H1 (cell line): ENCODE results near the gene ITPKA. TPM values are rescaled to one million over a fixed set of nuclear protein-coding genes. Genes with fewer than 3 reads are reported as not detected.

Experiments
- CREB1 ChIP-seq: IDR thresholded peaks from 2 replicates; pipeline ENCODE4 v1.6.1; 2012; ENCODE audit warnings: inconsistent platforms
- RAD21 ChIP-seq, 2 experiments: IDR thresholded peaks in 1 of 2; conservative IDR thresholded peaks in 1 of 2; 2 replicates each; pipeline ENCODE4 v1.6.1; 2011; ENCODE audit warnings: low read depth in 2 of 2, low read length in 2 of 2, improper control_type of control experiment in 1 of 2, inconsistent platforms in 1 of 2, mild to moderate bottlenecking in 1 of 2, moderate library complexity in 1 of 2
- TBP ChIP-seq: IDR thresholded peaks from 2 replicates; pipeline ENCODE4 v1.6.1; 2011; ENCODE audit warnings: low read depth, low read length, improper control_type of control experiment
- polyA plus RNA-seq, 7 experiments: library from polyadenylated mRNA; depleted of rRNA in 3 of 7; stranded (reverse) in 5 of 7; unstranded in 2 of 7; fragments of >200 nt in 5 of 7; fragments of 200-250 nt in 2 of 7; gene quantifications; 1 replicate in 5 of 7; 2 replicates in 1 of 7; 4 replicates in 1 of 7; pipeline versions ENCODE4 v1.2.1 to v1.2.3, GENCODE V29; 2011 to 2013; ENCODE audit warnings: missing spikeins in 2 of 7, mixed read lengths in 2 of 7
- total RNA-seq: library from RNA; stranded (reverse); fragmentation: NEBNext Ultra II Directional; extraction: Animal tissue kit (Norgen Biotek cat#: 25700); gene quantifications from 2 replicates; pipeline ENCODE4 v1.2.1, GENCODE V29; 2021

Gene ITPKA
- total and polyA plus RNA-seq, 2 of the 8 experiments (the other 6 are each of a cell fraction or from before 2014, with no cell fraction given), result 0.39 to 0.99 TPM

GRCh38 chr15:41499109-41499851 lies 5.6 kb downstream of the ITPKA start (continued):
- TF ChIP-seq RAD21 (IDR thresholded peaks at IDR 0.05 in 1 of 2, conservative IDR thresholded peaks at IDR 0.05 in 1 of 2; ENCODE audit: low read depth in 2 of 2, low read length in 2 of 2) (no peak), TBP (no peak), CREB1 (no peak)
